Measurements from ENCODE around the gene RASA3. TPM values are rescaled to one million over a fixed set of nuclear protein-coding genes. Genes with fewer than 3 reads are reported as not detected.

The RASA3 gene
- total and polyA plus RNA-seq, 10 of the 15 experiments (the other 5 are each of a cell fraction or from before 2014, with no cell fraction given) = 0.79 to 33.9 (median 17.6) TPM

- TF ChIP-seq, protein P1, sequence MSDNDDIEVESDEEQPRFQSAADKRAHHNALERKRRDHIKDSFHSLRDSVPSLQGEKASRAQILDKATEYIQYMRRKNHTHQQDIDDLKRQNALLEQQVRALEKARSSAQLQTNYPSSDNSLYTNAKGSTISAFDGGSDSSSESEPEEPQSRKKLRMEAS (IDR thresholded peaks at IDR 0.05; ENCODE audit: low read depth, low read length) = no peak
- TF ChIP-seq, protein P2, sequence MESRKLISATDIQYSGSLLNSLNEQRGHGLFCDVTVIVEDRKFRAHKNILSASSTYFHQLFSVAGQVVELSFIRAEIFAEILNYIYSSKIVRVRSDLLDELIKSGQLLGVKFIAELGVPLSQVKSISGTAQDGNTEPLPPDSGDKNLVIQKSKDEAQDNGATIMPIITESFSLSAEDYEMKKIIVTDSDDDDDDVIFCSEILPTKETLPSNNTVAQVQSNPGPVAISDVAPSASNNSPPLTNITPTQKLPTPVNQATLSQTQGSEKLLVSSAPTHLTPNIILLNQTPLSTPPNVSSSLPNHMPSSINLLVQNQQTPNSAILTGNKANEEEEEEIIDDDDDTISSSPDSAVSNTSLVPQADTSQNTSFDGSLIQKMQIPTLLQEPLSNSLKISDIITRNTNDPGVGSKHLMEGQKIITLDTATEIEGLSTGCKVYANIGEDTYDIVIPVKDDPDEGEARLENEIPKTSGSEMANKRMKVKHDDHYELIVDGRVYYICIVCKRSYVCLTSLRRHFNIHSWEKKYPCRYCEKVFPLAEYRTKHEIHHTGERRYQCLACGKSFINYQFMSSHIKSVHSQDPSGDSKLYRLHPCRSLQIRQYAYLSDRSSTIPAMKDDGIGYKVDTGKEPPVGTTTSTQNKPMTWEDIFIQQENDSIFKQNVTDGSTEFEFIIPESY (IDR thresholded peaks at IDR 0.05) = no peak
- TF ChIP-seq HDGF (IDR thresholded peaks at IDR 0.05) (no peak), NFYA (IDR thresholded peaks at IDR 0.05; ENCODE audit: borderline replicate concordance, low read depth, low read length) (no peak)
Observed at GRCh38 chr13:114080739-114081561, 51.5 kb downstream of the RASA3 start (continued).

DNA sequence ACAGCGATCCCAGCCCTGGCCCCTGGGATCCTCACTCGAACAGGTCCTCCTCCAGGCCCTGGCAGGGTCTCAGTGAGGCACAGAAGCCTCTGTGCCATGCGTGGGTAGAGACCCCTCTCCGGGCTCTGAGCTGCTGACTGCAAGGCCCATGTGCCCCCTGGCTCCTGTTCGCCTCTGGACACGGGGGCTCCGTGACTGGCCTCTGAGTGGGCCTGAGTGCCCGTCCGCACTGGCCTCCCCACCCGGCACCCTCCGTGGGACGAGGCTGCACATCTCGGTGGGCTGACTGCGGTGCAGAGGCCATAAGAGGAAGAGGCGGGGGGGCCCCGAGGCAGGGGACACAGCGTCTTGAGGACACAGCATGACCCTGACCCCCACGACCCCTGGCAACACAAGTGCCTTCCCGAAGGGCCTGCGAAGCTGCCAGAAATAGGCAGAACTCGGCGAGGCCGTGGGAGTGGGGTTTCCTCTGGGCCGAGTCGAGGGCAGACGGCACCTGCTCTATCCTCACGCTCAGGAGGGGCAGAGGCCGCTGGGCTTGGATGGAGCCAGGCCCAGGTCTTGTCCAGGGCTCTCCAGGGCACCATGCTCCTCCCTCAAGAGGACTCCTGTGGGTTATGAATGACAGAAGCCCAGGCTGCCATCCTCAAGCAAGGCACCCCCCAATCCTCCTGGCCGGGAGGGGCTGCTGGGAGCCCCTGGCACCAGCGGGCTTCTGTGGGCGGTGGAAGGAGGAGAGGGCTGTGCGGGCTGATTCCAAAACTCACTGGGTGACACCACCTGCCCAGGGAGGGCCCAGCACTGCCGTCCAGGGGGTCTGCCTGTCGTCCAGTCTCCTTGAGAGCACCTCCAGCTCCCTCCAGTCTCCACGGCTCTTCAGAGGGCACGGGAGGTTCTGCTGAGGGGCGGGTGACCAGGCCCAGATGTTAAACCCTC lies 52.6 kb downstream of the RASA3 start:
- ATAC-seq (no peak), DNase-seq (ENCODE audit: low read depth, low spot score) (no peak), FAIRE-seq (no peak)
- Histone ChIP-seq H3K36me3 (ENCODE audit: control insufficient read depth in 2 of 2, insufficient read depth in 2 of 2, low read length in 1 of 2) (peaks cover 0 to 5% of the 10 kb centered on the region in 2 experiments; a peak in 2 of 4 replicates), H2AFZ (ENCODE audit: control insufficient read depth, low read depth, low read length) (no peak overlapping the region), H3K27ac (ENCODE audit: control insufficient read depth, insufficient read depth) (no peak overlapping the region), H4K20me1 (ENCODE audit: control insufficient read depth, insufficient read depth) (no peaks in the 10 kb centered on the region), H3K4me3 (no peak overlapping the region), H3K27me3 (replicated peaks in 1 of 2; ENCODE audit: control insufficient read depth in 2 of 2, insufficient read depth in 2 of 2, low read length in 1 of 2) (no peaks in the 10 kb centered on the region), H3K4me2 (ENCODE audit: control insufficient read depth, insufficient read depth) (no peak overlapping the region), H3K9me3 (replicated peaks; ENCODE audit: control insufficient read depth, insufficient read depth, low read length) (no peaks in the 10 kb centered on the region), H3K4me1 (ENCODE audit: control insufficient read depth, insufficient read depth, low read length) (no peaks in the 10 kb centered on the region), H3K9ac (ENCODE audit: control insufficient read depth, insufficient read depth, low read length) (no peak overlapping the region), H3K79me2 (ENCODE audit: control insufficient read depth, insufficient read depth, low read length) (no peaks in the 10 kb centered on the region)
- in situ Hi-C loops (cut with MboI) (no loop called here), intact Hi-C loops (cut with micrococcal nuclease; ENCODE audit: unreplicated experiment) (no loop called here)
- CTCF ChIA-PET = no interaction called here
- RAD21 ChIA-PET (ENCODE audit: unreplicated experiment) = no interaction called here
- TF ChIP-seq YY1 (IDR thresholded peaks at IDR 0.05; ENCODE audit: low read depth, low read length) = no peak
- WGBS (ENCODE audit: insufficient coverage, insufficient replicate concordance, low lambda C conversion rate, missing lambda C conversion rate) = 81% methylated on average over 37 of the region's 37 CpGs
- no TSS peak for BruUV-seq (replicated peaks)
- SMC1A ChIA-PET (ENCODE audit: uncharacterized antibody, unreplicated experiment) = no interaction called here
- POLR2A ChIA-PET = no interaction called here

All from GM12878 (cell line).